ENCODE results near the gene DNMT3A.

DNA sequence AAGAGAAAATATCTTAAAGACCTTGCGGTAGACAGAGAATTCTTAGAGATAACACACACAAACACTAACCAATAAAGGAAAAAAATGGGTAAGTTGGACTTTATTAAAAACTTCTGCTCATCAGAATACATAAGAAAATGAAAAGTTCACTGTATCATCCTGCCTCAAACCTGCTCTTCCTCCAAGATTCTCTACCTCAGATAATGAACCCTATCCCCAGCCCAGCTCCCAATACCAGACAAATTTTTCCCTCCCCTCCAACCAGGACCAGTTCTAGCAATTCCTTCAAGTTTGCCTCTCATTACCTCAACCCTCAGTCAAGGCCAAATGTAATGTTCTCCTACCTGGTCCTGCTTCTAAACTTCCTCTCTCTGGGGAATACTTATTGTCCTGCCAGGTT, 79.4 kb downstream of the DNMT3A start:
- TF ChIP-seq CTCF (IDR thresholded peaks at IDR 0.05; ENCODE audit: insufficient read depth, low read depth, low read length) (no peak), EZH2 (IDR thresholded peaks at IDR 0.05; ENCODE audit: insufficient read depth, low read length) (no peak)
